ENCODE results near the gene YTHDF1.
"Not testable (repeated sequence)": the region's sequence is repeated elsewhere in the genome, so short reads cannot be mapped to it uniquely, and the experiment has no call there.

The YTHDF1 gene

DNA sequence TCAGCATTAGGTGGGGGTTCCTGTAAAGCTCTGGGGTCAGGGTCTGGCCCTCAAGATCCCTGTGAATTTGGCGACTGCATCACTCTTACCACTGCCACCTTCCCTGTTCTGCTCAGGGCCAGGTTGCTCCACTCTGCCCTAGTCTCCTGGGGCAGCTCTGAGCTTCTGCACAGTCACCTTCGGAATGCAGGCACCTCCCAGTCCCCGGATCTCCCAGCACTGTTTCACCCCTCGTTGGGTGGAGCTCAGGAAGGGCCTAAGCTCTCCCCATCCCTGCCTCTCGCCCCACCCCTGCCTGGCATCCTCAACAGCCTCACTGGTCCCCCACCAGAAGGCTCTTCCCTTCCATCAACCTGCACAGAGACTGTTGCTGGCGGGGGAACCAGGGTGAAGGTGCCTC is 46.2 kb downstream of the YTHDF1 start:
- no peak for DNase-seq (ENCODE audit: low read depth in 2 of 2)

DNA sequence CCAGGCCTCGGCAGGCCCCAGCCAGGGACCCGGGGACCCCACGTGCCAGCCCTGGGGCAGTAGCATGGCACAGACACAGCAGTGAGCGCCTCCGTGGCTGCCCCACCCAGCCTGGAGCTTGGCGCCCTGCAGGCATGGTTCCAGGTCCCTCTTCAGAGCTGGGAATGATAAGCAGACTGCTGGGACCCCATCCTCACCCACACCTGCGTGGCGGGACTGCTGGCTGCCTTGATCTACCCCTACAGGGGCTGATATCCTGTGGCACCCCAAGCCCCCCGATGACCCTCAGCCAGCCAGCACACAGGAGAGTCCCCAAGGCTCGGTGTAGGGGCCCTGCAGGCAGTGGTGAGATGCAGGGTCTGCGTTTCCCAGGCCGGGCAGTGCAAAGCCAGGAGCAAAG is 47.1 kb downstream of the YTHDF1 start:
- no peak for DNase-seq (ENCODE audit: low read depth in 2 of 2)

DNA sequence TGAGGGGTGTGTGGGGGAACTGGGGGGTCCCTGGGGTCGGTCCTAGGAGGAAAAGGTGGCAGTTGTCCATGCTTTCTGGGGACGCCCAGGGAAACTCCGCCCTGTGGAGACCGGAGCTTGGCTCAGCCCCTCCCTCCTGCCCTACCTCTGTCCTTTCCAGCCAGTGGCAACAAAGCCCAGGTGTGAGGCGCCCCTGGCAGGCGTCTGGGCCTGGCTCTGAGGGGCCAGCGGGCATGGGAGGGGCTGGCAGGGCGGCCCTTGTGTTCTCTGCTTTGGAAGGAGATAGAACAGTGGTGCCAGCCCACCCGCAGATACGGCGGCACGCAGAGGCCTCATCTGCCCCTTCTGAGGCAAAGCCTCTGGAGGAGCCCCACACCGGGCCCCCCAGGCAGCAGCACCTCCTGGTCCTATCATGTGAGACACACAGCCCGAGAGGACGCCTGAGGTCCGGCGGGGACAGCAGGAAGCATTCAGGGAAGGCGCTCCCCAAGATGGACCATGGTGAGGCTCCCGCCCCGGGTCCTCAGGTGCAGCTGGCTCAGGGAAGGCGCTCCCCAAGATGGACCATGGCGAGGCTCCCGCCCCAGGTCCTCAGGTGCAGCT is 47.9 kb downstream of the YTHDF1 start:
- no peak for DNase-seq (ENCODE audit: low read depth in 2 of 2)

DNA sequence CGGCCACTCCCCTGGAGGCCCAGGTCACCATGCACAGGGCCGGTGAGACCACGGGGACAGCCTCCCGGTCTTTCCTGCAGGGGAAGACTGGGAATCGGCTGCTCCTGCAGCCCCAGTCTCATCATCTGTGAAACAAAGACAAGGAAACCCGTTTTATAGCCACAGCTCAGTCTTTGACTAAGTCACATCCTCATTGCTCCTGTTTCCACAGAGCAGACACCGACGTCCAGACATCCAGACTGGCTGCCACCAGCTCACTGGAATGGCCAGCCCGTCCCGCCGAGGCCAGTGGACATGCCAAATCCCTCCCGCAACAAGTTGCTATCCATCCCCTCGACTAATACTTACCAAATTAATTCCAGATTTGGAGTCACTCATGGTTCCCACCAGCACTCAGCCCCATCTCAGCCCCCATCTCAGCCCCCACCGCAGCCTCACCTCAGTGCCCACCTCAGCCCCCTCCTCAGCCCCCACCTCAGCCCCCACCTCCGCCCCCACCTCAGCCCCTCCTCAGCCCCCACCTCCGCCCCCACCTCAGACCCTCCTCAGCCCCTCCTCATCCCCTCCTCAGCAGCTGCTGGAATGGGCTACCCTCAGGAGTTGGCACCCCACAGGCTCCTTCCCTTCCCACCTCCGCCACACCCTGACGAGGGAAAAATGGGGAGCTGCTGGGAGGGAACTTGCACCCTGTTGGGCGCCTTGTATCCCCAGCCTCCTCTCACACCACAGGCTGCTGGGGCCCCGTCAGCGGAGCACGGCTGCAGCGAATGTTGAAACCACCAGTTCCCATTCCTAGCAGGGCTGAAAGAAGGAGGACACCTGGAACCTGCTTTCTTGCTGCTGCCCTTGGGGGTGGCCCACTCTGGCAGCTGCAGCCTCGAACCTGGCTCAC is 48.7 kb downstream of the YTHDF1 start:
- no peak for DNase-seq (ENCODE audit: low read depth in 2 of 2)

DNA sequence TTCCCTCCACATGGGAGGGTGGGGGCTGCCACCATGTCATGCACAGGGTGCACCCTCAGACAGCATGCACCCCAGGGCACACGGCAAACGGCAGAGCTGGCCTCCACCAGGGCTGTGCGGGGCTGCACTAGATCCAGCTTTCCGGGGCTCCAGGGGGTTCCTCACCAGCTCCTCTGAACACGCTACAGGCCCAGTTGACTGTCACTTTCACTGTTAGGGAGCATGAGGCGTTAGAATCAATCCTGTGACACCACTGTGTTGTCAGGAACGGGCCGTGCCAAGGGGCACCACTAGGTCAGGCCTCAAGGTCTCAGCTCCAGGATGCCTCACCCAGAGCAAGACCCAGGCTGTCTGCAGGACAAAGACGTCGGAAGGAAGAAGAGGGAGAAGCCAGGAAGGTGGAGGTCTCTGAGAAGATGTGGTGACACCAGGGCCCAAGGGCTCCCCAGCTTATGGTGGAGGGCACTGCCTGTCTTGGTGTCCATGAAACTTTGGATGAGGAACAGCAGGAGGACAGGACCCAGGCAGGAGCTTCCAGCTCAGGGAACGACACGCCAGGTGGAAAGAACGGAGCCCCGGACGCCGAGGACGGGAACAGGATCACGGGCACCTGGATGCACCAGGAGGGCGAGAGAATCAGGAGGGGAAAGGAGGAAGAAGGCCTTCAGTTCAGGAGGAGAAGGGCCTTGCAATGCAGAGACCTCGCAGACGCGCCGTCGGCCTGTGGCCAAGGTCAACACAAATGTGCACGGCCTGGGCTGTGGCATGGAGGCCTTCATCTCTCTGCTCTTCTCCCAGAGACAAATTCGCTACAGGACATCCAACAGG is 49.5 kb downstream of the YTHDF1 start:
- DNase-seq (ENCODE audit: low read depth in 2 of 2), result no peak

DNA sequence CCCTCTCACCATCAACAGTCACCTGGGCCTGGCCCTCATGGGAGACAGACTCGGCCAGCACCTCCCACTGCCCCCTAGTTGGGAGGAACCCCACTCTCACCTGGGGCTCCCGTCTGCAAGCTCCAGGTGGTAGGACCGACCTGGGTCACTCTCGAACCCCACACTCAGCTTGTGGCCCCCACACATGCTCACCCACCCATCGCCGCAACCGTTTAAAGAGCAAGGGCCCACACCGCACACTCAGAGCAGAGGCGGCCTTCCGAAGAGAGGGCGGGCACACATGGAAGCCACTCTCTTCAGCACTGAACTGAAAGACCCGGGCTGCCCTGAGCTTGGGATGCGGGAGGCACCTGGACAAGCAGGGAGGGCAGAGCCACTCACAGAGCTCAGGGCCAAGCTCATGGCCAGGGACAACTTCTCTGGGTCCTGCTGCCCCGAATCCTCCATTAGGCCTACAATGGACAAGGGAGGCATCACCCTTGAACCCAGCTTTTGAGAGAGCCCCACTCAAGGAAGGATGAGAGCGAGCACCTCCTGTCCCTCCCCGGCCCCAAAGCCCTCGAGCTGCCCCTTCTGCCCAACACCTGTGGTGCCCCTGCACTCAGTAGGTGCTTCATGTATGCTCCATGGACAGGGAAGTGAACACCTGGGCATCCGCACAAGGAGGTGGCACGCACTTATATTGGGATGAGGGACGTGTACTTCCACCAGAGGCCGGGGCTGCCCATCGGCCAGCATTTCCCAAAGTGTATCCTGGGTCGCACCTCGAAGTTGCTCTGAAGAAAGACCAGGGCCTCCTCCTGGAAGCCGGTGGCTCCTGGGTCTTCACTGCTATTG is 50.4 kb downstream of the YTHDF1 start:
- DNase-seq (ENCODE audit: low read depth in 2 of 2), result no peak

DNA sequence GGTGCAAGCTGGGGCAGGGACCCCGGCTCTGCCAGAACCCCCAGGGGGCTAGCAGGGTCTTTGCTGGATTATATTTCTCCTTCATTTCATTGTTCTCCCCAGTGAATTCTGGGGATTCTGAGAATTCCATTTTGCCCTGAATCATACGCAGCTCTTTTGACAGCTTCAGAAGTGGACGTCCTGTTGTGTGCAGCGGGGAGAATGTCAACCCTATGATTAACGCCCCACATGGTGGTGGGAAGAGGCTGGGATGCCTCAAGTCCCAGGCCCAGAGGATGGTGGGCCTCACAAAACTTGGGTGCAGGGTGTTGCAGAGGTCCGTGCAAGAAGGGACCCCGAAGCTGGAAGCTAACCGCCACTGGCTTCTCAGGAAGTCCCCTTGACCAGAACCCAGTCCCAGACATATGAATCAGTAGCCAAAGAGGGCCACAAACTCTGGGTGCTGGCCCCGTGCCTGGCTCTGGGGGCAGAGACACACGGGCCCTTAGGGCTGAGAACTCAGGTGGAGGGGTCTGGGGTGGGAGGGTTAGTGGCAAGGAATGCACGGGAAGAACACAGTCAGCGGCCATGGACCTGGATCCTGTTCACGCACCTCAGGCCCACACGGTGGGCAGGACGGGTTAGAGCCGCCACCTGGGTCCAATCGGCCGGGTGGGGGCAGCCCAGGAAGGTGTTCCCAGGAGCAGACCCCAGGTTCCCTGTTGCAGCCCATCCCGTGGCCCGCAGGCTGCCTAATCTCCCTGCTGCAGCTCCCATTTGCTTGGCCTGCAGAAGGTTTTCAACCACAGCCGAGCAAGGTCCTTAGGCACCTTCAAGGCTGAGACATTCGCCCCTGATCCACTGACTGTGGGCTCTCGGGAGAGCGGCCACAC is 51.2 kb downstream of the YTHDF1 start:
- DNase-seq (ENCODE audit: low read depth in 2 of 2), result no peak

DNA sequence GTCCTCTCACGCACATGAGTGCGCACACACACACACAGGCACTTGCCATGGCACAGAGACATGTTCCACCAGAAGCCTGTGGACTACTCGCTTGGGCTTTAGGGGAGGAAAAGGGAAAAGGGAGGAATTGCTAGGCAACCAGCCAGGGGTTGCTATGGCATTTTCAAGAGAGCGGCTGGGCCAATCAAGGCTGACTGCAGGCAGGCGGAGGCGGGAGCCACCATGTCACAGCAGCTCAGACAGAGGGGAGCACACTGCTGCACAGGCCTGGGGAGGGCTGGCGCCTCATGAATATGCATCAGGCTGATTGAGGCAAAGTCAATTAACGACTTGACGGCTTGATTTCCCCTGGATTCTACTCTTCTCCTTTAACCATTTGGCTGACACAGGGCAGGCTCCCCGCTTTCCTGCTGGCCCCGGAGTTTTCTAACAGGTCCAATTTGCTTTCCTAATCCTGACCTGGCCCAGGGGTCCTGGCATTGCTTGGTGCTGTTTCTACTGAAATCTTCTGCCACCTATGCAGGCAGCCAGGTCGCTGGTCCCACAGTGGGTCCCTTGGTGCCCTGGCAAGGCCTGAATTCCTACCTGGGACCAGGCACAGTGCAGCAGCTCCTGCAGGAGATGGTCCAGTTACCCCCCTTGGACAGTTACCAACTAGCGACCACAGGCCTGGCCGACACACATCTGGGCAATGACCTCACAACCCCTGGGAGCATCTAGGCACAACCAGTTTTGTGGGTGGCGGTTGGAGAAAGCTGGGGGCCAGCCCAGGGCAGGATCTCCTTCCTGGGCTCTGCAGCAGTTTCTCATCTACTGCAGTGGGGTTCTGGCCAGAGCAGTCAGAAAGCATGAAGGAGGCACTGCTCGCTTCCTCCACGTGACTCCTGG is 52.1 kb downstream of the YTHDF1 start:
- no peak for DNase-seq (ENCODE audit: low read depth in 2 of 2)

DNA sequence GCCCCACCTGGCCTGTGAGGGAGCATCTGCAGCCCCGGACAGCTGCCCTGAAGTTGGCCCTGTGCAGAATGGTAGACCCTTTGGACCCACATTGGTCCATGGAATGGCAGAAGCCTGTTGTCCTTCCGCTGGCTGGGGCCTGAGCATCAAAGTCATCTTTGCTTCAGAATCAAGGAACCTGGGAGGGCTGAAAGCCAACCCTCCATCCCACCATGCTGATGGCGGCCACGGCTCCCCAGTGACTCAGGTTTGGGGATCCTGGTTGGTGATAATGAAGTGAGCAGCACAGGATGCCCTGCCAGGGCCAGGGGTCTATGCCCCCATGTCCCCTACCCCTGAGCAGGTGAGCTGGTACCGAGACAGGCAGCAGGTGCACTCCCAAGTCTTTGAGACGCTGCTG is 52.8 kb downstream of the YTHDF1 start:
- DNase-seq (ENCODE audit: low read depth in 2 of 2), result no peak

DNA sequence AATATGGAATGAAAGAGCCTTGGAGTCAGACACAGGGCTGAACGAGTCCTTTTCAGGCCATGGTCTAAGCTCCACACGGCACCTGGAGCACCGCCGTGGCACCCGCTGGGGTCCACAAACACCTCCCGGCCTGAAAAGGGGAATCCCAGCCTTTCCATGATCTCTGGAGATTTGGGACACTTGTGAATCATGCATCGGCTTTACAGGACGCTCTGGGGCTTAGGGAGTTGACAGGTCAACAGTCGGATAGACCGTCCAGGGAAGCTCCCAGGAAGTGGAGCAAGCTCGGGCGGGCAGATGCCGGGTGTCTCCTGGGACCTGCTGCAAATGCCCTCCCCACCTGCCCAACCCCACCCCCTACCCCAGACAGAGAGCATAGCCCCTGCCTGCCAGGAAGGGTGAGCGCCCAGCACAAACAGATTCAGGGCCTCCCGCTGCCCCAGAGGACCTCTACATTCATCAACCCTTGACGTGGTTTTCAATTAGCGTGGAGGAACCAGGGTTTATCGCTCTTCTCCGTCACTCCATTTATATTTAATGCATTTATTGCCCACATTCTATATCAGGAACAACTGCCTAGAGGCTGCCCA is 53.6 kb downstream of the YTHDF1 start:
- DNase-seq (ENCODE audit: low read depth in 2 of 2), result no peak

DNA sequence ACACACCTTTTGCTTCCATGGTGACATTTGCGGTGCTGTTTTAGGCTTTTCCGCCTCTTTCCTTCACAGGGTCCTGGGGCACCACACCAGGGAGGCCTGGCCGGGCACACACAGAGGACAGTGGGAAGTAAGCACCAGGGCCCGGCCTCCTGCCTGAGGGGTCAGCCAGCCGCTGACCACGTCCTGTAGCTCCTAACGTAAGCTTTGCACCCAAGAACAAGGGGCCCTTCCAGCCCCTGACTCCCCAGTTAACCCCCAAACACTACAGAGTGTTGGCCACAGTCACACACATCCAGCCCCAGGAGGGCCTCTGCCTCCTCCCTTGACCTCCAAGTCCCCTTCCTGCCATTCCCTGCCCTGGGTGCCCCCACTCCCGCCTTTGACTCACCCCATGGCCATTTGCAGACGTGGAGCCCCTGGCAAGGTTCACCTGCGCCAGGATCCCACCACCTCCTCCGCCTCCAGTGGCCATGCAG is 54.7 kb downstream of the YTHDF1 start:
- no peak for DNase-seq (ENCODE audit: low read depth in 2 of 2)

DNA sequence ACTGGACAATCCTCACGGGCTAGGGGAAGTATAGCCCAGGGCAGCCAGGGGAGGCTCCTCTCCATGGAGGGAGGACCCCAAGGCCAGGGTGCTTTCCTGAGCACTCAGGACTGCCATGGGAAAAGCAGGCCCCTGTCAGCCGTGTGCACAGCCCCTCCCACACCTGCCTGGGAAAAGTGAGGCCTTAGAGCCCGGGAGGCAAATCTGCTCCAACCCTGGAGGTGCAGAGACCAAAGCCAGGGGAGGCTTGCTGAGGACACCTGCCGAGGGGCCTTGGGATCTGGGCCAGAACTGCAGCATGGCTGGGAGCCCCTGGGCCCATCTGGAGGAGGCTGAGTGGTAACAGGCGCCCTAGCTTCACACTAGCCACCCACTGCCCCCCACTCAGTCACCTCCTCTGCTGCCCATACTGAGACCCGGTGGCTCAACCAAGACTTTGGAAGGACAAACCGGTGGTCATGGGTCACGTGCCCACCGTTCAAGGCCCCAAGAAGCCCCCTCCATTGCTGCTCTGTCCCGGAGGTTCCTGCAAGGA is 55.2 kb downstream of the YTHDF1 start:
- DNase-seq (ENCODE audit: low read depth in 2 of 2), result no peak

DNA sequence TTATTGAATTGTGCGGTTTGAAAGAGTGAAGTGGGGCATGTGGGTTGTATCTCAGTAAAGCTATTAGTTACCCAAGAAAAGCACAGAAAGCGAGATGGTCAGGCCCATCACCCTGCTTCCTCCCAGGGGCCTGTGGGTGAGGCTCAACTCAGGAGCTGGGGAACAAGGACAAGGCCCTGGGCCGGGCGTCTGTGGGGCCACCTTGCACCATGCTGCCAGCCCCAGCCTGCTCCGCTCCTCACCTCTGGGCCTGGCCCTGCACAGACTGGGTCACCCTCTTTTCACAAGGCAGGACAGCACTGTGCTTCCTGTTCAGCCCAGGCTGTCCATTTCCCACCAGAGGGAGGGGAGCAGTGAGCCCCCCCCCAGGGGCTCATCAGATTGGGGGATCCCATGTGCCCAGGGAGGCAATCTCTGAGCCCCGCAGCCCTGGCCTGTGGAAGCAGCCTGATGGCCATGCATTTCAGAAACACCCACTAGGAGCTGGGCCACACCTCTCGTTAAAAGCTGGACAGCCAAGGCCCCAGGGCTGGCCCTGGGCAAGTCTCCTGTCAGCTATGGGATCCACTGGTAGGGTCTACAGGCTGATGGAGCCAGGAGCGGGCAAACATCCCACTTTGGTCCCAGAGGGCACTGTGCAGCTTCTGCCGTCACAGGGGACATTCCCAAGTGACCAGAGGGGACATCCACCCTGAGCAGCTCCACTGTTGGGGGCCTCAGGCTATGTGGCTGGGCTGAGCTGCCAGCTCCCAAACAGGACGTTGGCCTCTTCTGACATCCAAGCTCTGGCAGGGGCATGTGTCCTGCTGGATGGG is 55.9 kb downstream of the YTHDF1 start:
- DNase-seq (ENCODE audit: low read depth in 2 of 2), result no peak

DNA sequence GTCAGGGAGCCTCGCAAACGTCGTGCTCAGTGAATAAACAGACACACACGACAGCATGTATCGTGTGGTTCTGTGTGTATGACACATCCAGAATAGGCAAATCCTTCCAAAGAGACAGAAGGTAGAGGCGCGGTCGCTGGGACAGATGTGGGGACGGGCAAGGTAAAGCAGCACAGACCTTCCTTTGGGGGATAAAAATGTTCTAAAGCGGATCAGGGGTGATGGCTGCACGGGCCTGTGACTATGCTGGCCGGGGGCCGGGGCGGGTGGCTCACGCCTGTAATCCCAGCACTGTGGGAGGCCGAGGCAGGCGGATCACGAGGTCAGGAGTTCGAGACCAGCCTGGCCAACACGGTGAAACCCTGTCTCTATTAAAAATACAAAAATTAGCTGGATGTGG is 56.7 kb downstream of the YTHDF1 start:
- not testable (repeated sequence) for DNase-seq (ENCODE audit: low read depth in 2 of 2)

DNA sequence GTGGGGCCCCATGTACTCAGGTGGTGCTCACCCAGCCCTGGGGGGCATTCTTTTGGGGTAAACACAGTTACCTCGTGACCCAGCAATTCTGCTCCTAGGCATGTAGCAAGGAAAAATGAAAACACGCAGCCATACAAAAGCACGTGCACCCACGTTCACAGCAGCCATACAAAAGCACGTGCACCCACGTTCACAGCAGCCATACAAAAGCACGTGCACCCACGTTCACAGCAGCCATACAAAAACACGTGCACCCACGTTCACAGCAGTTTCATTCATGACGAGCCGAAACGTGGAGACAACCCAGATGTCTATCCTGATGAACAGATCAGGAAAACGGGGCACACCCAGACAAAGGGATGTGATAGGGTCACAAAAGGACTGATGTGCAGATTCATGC is 57.1 kb downstream of the YTHDF1 start:
- DNase-seq (ENCODE audit: low read depth in 2 of 2), result no peak

DNA sequence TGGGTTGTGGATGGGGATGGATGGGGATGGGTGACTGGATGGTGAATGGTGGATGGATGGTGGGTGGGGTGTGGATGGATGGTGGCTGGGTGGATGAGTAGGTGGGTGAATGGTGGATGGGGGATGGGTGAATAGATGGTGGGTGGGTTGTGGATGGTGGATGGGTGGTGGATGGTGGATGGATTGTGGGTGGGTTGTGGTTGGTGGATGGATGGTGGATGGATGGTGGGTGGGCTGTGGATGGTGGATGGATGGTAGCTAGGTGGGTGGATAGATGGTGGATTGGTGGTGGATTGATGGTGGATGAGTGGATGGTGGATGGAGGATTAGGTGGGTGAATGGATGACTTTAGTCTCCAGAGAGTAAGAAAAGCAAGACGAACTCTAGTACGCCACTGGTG is 57.6 kb downstream of the YTHDF1 start:
- DNase-seq (ENCODE audit: low read depth in 2 of 2), result no peak

DNA sequence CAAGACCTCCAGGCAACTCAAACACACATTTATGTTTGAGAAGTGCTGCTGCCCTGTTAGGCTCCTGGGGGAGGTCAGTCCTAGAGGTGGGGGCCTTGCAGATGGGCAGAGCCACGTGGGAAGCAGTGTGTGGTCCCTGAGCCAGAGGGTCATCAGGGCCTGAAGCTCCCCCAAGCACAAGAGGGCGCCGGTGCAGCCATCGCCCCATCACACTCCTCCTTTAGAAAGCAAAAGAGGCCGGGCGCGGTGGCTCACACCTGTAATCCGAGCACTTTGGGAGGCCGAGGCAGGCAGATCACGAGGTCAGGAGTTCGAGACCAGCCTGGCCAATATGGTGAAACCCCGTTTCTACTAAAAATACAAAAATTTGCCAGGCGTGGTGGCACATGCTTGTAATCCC is 58.5 kb downstream of the YTHDF1 start:
- not testable (repeated sequence) for DNase-seq (ENCODE audit: low read depth in 2 of 2)

DNA sequence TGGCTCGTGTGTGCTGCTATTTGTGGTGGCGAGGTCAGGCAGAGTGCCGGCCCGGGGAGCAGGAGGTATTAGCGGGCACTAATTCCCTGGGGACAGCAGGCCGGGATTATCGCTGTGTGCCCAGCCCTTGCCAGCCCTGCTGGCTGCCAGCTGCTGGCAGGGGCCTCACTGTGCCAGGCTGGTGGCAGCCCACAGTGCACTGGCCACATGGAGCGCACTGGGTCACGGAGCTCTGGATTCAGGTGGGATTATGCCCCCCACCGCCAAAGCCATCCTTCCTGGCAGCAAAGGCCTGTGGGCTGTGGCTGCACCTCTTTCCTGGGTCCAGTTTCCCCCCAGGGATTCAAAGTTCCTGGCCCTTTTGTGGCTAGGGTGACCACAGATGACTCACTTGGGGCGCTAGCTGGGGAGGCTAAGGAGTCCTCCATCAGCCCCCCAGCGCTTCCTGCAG is 59.7 kb downstream of the YTHDF1 start:
- no peak for DNase-seq (ENCODE audit: low read depth in 2 of 2)

Data from stimulated activated CD4-positive, alpha-beta T cell treated with anti-CD3 and anti-CD28 coated beads, Interleukin-4, amount 100 ng/mL, for 48 hours (primary cell).